ENCODE measurements around the gene ZSWIM1. TPM values are rescaled to one million over a fixed set of nuclear protein-coding genes. Genes with fewer than 3 reads are reported as not detected.

Gene ZSWIM1
- total and polyA plus RNA-seq, 2 donors from 2014 or later = 6.7 to 13.1 TPM

DNA sequence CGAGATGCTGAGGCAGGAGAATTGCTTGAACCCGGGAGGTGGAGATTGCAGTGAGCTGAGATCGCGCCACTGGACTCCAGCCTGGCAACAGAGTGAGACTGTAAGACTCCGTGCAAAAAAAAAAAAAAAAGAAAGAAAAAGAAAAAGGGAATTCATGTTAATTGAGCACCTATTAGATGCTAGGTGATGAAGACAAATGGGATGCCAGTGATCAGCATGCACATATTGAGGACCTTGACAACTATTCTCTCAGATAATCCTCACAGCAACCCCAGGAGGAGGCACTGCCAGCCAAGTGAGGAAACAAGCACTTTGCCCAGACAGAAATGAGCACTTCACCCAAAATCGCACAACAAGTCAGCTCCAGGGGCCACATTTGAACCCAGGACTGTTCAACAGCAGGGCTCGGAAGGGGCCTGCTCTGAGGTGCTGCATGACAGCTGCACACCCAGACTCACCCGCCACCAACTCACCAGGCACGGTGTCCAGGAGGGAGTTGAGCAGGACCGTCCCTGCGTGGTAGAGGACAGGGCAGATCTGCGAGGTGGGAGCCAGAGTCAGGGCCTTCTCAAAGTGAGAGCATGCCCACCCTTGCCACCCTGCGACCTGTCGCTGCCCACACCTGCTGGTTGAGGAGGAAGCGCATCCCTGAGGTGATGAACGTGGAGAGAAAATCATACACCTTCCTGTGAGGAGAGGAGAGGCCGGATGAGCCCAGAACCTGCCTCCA, 26.4 kb downstream of the ZSWIM1 start:
- FAIRE-seq (no peak), DNase-seq (peak in 1 of 5 donors; percentile 54)
- no peak overlapping the region for H3K4me3 ChIP-seq (ENCODE audit: low read length in 3 of 3)
- H3K27ac ChIP-seq (ENCODE audit: low read depth in 2 of 2, low read length in 2 of 2) = no peak overlapping the region
- TF ChIP-seq, protein P1, sequence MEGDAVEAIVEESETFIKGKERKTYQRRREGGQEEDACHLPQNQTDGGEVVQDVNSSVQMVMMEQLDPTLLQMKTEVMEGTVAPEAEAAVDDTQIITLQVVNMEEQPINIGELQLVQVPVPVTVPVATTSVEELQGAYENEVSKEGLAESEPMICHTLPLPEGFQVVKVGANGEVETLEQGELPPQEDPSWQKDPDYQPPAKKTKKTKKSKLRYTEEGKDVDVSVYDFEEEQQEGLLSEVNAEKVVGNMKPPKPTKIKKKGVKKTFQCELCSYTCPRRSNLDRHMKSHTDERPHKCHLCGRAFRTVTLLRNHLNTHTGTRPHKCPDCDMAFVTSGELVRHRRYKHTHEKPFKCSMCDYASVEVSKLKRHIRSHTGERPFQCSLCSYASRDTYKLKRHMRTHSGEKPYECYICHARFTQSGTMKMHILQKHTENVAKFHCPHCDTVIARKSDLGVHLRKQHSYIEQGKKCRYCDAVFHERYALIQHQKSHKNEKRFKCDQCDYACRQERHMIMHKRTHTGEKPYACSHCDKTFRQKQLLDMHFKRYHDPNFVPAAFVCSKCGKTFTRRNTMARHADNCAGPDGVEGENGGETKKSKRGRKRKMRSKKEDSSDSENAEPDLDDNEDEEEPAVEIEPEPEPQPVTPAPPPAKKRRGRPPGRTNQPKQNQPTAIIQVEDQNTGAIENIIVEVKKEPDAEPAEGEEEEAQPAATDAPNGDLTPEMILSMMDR (IDR thresholded peaks at IDR 0.05; ENCODE audit: borderline replicate concordance, extremely low read depth, insufficient read depth) = no peak
- intact Hi-C loops (cut with DNase I) = no loop called here
- H3K4me1 ChIP-seq (ENCODE audit: control insufficient read depth in 2 of 3, insufficient read depth in 2 of 3, low read depth in 1 of 3, low read length in 3 of 3) = peaks cover 0 to 6% (median 0%) of the 10 kb centered on the region in 3 donors
- no peak overlapping the region for H3K9ac ChIP-seq (ENCODE audit: low read length in 3 of 3)
- H3K27me3 ChIP-seq (ENCODE audit: control insufficient read depth, insufficient read depth, low read length) = no peaks in the 10 kb centered on the region
- no peaks in the 10 kb centered on the region for H3K9me3 ChIP-seq (ENCODE audit: control insufficient read depth in 2 of 3, insufficient read depth in 1 of 3, low read length in 3 of 3)
- no peaks in the 10 kb centered on the region for H3K36me3 ChIP-seq (ENCODE audit: control insufficient read depth in 2 of 3, insufficient read depth in 3 of 3, low read length in 3 of 3)

DNA sequence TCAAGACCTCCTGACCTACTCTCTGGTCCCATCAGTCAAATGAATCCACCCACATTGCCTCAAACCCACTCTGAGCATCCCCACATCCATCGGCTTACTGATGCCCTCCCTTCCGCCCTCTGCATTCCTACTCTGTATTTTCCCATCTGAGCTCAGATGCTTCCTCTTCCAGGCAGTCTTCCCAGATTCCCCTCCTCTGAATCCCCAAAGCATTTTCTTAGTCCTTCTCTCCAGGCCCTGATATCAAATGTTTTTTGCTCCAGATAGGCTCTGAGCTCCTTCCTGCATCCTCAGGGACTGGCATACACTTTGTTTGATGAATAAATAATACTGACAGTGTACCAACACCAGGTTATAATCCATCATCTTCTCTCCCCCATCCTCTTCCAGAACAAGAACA, 27.1 kb downstream of the ZSWIM1 start:
- intact Hi-C loops (cut with DNase I) = no loop called here
- peak in 1 of 5 donors; percentile 6 for DNase-seq
- Histone ChIP-seq H3K36me3 (ENCODE audit: control insufficient read depth in 2 of 3, insufficient read depth in 3 of 3, low read length in 3 of 3) (no peaks in the 10 kb centered on the region), H3K27ac (ENCODE audit: low read depth in 2 of 2, low read length in 2 of 2) (no peak overlapping the region), H3K4me1 (ENCODE audit: control insufficient read depth in 2 of 3, insufficient read depth in 2 of 3, low read depth in 1 of 3, low read length in 3 of 3) (peaks cover 0 to 6% (median 0%) of the 10 kb centered on the region in 3 donors), H3K27me3 (ENCODE audit: control insufficient read depth, insufficient read depth, low read length) (no peaks in the 10 kb centered on the region), H3K4me3 (ENCODE audit: low read length in 3 of 3) (no peak overlapping the region), H3K9me3 (ENCODE audit: control insufficient read depth in 2 of 3, insufficient read depth in 1 of 3, low read length in 3 of 3) (no peaks in the 10 kb centered on the region), H3K9ac (ENCODE audit: low read length in 3 of 3) (no peak overlapping the region)
- TF ChIP-seq, protein P1 (IDR thresholded peaks at IDR 0.05; ENCODE audit: borderline replicate concordance, extremely low read depth, insufficient read depth) = no peak
- no peak for FAIRE-seq

DNA sequence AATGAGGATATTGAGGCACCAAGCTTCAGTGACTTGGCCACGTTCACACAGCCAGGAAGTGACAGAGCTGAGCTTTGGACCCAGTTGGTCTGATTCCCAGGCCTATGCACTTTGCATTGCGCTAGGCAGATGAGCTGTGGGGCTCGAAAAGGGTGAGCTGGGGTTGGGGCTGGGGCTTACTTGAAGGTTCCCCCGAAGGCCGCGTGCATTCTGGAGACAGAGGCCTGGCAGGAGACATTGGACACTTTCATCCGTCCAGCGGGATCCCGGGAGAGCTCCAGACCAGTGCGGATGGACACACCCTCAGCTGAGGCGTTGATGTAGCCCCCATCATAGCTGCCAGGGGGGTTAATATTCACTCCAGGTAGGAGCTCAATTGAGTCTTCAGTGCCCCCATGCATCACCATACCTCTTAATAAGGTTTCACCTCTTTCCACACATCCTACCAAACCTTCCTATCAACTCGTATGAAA, 28.3 kb downstream of the ZSWIM1 start:
- Histone ChIP-seq H3K9ac (ENCODE audit: low read length in 3 of 3) (no peak overlapping the region), H3K36me3 (ENCODE audit: control insufficient read depth in 2 of 3, insufficient read depth in 3 of 3, low read length in 3 of 3) (no peaks in the 10 kb centered on the region), H3K4me3 (ENCODE audit: low read length in 3 of 3) (no peak overlapping the region), H3K4me1 (ENCODE audit: control insufficient read depth in 2 of 3, insufficient read depth in 2 of 3, low read depth in 1 of 3, low read length in 3 of 3) (peaks cover 0 to 6% (median 0%) of the 10 kb centered on the region in 3 donors), H3K9me3 (ENCODE audit: control insufficient read depth in 2 of 3, insufficient read depth in 1 of 3, low read length in 3 of 3) (no peaks in the 10 kb centered on the region), H3K27me3 (ENCODE audit: control insufficient read depth, insufficient read depth, low read length) (no peaks in the 10 kb centered on the region), H3K27ac (ENCODE audit: low read depth in 2 of 2, low read length in 2 of 2) (no peak overlapping the region)
- TF ChIP-seq, protein P1 (IDR thresholded peaks at IDR 0.05; ENCODE audit: borderline replicate concordance, extremely low read depth, insufficient read depth) = no peak
- DNase-seq (peak in 2 of 5 donors; percentile 52 to 67), FAIRE-seq (no peak)
- intact Hi-C loops (cut with DNase I) = no loop called here

Data from kidney (tissue), 14 donors.